ENCODE measurements around the gene PNP.
"Not testable (repeated sequence)": the region's sequence is repeated elsewhere in the genome, so short reads cannot be mapped to it uniquely, and the experiment has no call there.

Gene PNP

DNA sequence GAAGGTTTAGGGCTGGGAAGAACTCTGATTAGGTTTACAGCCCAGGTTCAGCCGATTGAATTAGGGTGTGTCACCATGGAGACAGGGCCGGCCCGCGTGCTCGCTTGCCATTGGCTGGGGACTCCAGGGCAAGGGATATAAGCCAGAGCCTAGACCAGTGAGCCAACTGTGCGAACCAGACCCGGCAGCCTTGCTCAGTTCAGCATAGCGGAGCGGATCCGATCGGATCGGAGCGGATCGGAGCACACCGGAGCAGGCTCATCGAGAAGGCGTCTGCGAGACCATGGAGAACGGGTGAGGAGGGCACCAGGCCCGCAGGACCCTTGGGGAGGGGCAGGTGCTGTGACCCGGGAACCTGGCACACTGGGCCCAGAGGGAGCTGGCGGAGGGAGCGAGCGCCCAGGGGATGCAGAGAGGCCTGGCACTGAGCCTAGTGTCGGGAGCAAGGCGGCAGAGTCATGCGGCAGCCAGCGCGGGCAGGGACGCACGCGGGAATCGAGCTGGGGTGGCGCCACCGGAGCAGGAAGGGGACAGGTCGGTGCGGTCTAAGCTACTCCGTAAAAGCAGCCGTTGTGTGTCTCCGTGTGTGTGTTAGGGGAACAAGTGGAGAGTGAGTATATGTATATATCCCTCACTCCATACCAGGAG is at the start of gene PNP:
Gene PNP, plus strand, starts transcription at position 165 of the 648 bp plus-strand sequence. Its CDS starts 119 bp downstream, at position 284.
- peak; percentile 85 for DNase-seq

DNA sequence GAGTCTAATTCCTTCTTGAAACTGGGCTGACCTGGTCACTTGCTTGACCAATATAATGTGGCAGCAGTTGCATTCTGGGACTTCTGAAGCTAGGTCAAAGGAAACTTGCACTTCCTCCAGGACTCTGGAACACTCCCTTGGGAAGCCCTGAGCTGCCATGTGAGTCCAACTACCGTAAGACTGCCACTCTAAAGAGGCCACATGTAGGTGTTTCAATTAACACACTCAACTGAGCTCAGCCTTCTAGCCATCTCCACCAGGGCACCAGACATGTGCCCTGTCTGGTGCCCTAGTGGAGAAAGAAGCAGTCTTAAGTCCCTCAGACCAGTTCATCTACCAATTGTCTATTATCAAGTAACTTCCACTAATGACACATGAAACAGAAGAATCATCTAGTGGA is 49.8 kb upstream of the PNP start:
- DNase-seq, result peak; percentile 28

DNA sequence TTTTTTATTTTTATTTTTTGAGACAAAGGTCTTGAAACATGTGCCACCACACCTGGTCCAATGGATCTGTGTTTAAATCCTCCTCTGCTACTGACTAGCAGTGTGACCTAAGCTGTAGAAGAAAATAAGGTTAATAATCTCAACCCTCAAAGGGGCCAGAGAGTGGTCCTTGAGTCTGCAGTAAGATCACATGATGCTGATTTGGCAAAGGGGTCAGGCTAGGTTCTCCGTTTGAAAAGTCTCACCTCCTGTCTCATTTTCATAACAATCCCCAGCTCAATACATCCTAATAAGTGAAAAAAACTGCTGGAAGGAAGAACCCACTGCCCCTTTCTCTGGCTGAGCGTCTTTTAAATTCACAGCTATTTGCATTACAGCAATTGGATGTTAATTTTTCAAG is 47.9 kb upstream of the PNP start:
- DNase-seq, result no peak

DNA sequence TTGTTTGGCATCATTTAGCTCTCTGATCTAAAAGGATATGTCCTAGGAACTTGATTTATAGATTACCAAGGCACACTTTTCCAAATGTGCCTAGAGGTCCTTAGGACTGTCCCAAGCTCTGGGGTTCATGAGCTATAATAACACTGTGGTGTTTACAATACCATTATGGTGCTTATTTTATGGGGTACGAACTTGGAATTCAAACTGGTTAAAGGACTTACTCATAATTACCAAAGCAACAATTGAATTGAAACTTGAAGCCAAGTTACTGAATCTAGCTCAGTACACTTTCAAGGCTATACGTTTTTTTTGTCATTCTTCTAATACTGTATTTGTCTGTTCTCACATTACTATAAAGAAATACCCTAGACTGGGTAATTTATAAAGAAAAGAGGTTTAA is 46.3 kb upstream of the PNP start:
- DNase-seq, result no peak

- no peak for DNase-seq
These were observed 44.4 kb upstream of the PNP start for GRCh38 chr14:20424851-20425250.

GRCh38 chr14:20427231-20428009 is 41.8 kb upstream of the PNP start:
- DNase-seq, result peak; percentile 98

DNA sequence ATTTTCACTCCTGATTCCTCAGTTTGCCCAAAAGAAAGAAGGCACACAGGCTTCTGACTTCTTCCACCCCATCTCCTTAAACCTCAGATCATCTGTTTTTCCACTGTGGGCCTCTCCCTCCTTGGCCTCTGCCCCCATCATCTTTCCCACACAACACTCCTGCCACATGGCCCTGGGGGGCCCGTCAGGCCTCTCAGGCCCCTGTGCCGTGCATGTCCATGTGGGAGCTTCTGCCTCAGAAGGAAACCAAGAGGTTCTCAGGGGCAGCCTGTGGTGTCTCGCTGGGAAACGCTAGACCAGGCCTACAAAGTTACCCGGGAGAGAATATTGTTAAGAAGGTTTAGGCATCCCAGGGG is 41.2 kb upstream of the PNP start:
- DNase-seq, result no peak

DNA sequence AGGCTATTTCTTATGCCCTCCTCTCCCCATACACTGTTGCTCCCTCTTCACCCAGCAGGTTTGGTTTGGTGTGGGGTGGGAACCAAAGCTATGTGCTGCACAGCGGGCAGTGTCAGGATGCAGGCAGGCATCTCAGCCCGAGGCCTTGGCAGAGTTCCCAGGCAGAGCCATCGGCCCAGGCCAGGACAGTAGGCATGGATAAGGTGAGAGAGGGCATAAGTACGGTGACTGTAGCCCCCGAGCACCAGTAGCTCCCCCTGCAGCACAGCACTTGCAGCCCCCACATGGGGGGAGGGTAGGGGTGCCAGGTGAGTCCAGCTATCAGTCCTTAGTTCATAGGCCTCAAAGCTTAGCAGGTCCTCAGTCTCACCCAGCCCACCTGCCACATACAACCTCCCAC is 40.4 kb upstream of the PNP start:
- DNase-seq, result no peak

GRCh38 chr14:20429801-20430669 is 39.2 kb upstream of the PNP start:
- DNase-seq, result no peak

DNA sequence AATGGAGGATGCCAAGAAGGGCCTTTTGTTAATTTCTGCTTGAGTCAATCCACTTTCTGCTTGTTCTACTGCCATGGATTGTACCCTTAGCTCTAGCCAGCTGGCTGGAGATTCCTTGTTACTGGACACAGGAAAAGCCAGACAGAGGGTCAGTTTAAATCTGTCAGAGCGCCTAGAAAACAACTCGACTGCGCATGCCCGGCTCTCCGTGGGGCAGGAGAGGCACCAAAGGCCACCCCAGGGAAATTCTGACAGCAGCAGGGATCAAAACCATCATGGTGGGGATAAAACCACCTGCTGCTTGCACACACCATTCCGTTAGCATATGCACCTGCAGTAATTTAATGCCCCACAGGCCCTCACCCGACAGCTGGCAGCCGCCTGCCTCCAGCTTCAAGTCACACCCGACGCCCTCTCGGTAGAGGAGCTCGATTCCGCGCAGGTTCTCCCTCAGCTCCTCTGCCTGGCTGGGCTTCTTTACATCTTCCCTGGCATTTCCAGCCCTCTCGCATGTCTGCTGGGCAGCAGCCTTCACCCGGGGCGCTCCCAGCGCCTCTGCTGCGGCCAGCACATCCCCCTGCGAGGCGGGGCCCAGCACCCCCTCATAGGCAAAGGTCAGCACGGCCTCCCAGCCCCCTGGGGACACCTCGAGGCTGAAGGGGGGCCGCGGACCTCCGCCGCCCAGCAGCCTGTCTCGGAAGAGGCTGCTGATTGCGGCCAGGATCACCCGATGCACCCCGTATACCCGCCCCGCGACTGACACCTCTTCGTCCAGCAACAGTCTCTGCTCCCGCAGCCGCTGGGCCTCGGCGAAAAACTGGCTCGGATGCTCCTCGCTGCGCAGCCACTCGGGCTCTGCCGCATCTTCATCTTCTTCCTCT is 34.3 kb upstream of the PNP start:
- DNase-seq, result no peak

DNA sequence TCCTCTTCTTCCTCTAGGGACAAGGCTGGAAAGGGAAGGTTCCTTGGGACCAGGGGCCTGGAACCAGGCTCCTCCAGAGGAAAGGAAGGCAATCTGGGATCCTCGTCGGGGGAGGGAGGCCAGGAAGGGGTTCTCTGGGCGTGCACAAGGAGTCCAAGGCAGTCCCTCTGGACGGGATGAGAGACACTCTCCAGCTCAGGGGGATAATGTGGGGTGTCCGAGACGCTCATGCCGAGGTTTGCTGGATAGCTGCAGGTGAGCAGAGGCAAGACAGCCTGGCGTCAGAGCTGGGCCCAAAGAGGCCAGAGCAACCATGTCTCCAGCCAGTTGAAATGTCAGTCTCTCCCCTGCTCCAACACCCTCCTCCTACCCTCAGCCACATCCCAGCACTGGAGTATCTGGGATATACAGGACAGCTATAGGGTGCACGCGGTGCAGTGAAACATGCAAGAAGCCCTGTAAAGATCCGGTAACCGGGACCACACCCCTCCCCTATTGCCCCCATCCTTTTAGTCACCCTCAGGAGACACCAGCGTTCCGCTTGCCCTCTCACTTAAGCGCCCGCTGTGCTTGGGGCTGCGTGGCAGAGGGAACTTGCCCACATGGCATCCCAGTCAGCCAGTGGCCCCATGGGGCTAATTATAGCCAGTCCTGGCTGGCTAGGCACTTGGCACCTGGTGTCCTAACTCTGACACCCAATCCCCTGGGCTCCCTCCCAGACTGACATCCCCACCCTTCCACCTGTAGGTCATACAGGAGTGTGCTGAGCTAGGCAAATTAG is 33.4 kb upstream of the PNP start, which contains the start of gene KLHL33:
Gene KLHL33, minus strand, starts transcription at position 585 of the 781 bp plus-strand sequence. Its CDS starts 355 bp downstream, at position 230.
- no peak for DNase-seq

- no peak for DNase-seq
These were observed 32.8 kb upstream of the PNP start for GRCh38 chr14:20436363-20436755.

DNA sequence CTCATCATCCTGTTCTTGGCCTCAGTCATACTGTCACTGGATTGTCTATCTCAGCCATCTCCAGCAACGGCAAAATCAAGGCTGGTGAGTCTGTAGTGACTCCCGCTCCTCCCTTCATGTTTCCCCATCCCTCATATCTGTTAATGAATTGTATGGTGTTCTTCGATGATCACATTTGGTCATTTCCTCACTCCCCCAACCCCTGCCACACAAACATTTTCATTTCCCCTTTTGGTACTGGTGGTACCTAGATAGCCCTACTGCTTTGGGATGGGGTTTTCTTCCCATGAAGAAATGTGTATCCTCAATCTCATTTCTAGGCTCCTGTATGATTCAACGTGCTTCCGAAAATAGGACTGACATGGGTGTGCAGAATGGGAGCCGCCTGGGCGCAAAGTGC is 30.5 kb upstream of the PNP start:
- DNase-seq, result peak; percentile 78

GRCh38 chr14:20440465-20440864 is 28.7 kb upstream of the PNP start:
- DNase-seq, result no peak

DNA sequence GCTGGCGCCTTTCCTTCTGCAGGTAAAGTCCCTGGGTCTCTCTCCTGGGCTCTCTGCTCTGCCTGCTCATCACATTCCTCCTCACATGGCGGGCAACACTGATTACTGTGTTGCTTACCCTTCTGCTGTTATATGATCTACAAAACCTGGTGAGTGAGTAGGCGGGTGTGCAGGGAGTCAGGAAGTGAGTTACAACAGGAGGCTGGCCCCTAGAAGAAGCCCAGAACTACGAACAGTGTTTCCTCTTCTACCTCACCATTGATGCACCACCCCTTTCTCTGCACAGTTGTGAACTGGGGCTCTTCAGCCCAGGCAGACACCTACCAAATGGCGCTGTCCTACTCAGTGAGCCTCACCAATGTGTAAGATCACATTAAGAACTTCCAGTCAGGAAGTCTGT is 28.3 kb upstream of the PNP start:
- DNase-seq, result no peak

DNA sequence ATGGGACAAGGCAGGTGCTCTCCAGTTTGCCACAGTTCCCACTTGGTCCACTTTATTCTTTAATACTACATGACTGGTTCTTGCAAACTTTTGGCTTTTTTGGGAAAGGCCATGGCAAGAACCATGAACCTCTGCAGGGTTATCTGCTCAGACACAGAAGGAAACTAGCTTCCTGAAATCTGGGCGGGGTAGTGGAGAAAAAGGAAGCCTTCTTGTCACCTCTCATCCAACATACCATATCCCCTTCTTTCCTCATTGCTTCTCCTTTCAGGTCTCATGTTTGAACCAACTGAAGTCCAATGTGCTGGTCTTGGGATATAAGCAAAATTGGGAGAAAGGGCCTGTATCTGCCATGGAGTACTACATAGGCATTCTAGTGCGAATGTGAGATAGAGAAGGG is 27.7 kb upstream of the PNP start:
- DNase-seq, result no peak

- DNase-seq, result not testable (repeated sequence)
These were observed 25.6 kb upstream of the PNP start for GRCh38 chr14:20443650-20444049.

- DNase-seq, result no peak
These were observed 22.3 kb upstream of the PNP start for GRCh38 chr14:20446889-20447288.

GRCh38 chr14:20452831-20453230 is 16.4 kb upstream of the PNP start:
- not testable (repeated sequence) for DNase-seq

DNA sequence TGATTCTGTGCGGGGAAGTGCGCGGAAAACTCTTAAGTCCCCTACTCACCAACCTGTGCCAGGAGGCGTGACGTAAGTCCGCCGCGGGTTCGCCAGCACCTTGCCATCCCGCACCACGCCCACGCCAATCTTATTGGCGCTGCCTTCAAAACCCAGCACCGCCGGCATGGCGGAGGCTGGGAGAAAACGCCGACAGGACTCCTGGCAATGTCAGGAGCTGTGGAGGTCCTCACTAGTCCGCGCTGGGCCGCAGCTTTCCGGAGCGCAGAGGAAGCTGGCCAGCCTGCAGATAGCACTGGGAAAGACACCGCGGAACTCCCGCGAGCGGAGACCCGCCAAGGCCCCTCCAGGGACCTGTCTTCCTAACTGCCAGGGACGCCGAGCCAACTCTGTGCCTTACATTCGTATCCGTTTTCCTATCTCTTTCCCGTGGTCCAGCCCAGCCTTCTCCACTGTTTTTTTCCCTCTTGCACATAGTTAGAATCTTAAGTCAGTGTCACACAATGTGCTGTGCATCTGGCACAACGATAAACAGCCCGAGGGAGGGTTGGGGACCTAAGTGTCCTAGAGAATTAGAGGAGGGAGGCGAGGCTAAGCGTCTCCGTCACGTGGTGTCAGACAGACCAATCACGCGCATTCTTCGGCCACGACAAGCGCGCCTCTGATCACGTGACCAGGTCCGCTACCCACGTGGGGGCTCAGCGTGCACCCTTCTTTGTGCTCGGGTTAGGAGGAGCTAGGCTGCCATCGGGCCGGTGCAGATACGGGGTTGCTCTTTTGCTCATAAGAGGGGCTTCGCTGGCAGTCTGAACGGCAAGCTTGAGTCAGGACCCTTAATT is 14.5 kb upstream of the PNP start, which contains the start of the genes APEX1 and OSGEP:
Gene APEX1, plus strand, starts transcription at position 711 of the 839 bp plus-strand sequence. CDS start 420 bp downstream, outside the sequence.
Gene OSGEP, minus strand, starts transcription at position 297 of the 839 bp plus-strand sequence. Its CDS starts 129 bp downstream, at position 168.
- peak; percentile 99 for DNase-seq
